Breast epithelium (tissue), 3 donors: ENCODE results near the gene PXDC1.

Experiments
- CTCF ChIP-seq, 3 donors: fragments of 450-650 bp; IDR thresholded peaks; one replicate each; pipeline ENCODE4 v1.5.1; 2016 to 2017; ENCODE audit warnings: antibody characterized with exemption in 3 of 3, mild to moderate bottlenecking in 3 of 3, moderate library complexity in 3 of 3
- POLR2A ChIP-seq: fragments of 450-650 bp; IDR thresholded peaks from one replicate; pipeline ENCODE4 v1.6.1; 2016; ENCODE audit warnings: antibody characterized with exemption, mild to moderate bottlenecking, moderate library complexity
- POLR2AphosphoS5 ChIP-seq, 3 donors: sonication (generic); formaldehyde crosslinking; IDR thresholded peaks; one replicate each; pipeline ENCODE4 v1.6.1; 2017; ENCODE audit warnings: antibody characterized with exemption in 3 of 3

- TF ChIP-seq CTCF (IDR thresholded peaks at IDR 0.05) (peak in 2 of 3 donors; percentile 42 to 50), POLR2A (peak; percentile 7), POLR2AphosphoS5 (IDR thresholded peaks at IDR 0.05) (peak; percentile 60 to 82 (median 65))
Measured at GRCh38 chr6:3751730-3752530, 417 bp upstream of the PXDC1 start.
